Measurements from ENCODE around the gene RAP1GAP2. TPM values are rescaled to one million over a fixed set of nuclear protein-coding genes. Genes with fewer than 3 reads are reported as not detected.
A peak's percentile ranks its signal among the peaks of the same experiment; 100 is the strongest.

RAP1GAP2 gene
- polyA plus RNA-seq, 3 donors, result 1.5 to 48.4 (median 6.1) TPM

- intact Hi-C loops (cut with micrococcal nuclease), result no loop called here
- H3K4me1 Mint-ChIP-seq, result peaks cover 17% of the 10 kb centered on the region
Observed at GRCh38 chr17:2881295-2881694, 85.1 kb downstream of the RAP1GAP2 start.

GRCh38 chr17:2883544-2884213, 87.4 kb downstream of the RAP1GAP2 start:
- Histone ChIP-seq H3K4me3 (replicated peaks in 1 of 3; ENCODE audit: low read depth in 2 of 3, low read length in 3 of 3) (no peak overlapping the region), H3K4me2 (replicated peaks; ENCODE audit: extremely low read depth, low read length, poor library complexity, severe bottlenecking) (no peak overlapping the region), H3K27ac (ENCODE audit: low read depth in 1 of 2, low read length in 2 of 2) (no peak overlapping the region), H3K9me3 (replicated peaks in 1 of 2; ENCODE audit: control insufficient read depth in 1 of 2, insufficient read depth in 1 of 2, low read length in 2 of 2) (no peaks in the 10 kb centered on the region), H3K79me2 (ENCODE audit: insufficient read depth, low read length) (peaks cover 78% of the 10 kb centered on the region), H4K20me1 (ENCODE audit: insufficient read depth, low read length) (peaks cover 100% of the 10 kb centered on the region), H3K9ac (ENCODE audit: insufficient read depth, low read length, poor library complexity, severe bottlenecking) (no peak overlapping the region), H3K4me1 (ENCODE audit: control insufficient read depth in 1 of 2, insufficient read depth in 2 of 2, low read length in 2 of 2) (no peaks in the 10 kb centered on the region), H3K27me3 (ENCODE audit: control insufficient read depth in 2 of 2, insufficient read depth in 2 of 2, low read length in 2 of 2) (no peaks in the 10 kb centered on the region), H3K36me3 (replicated peaks in 1 of 2; ENCODE audit: control insufficient read depth in 1 of 2, insufficient read depth in 2 of 2, low read length in 2 of 2) (peaks cover 11 to 25% of the 10 kb centered on the region in 2 donors), H2AFZ (ENCODE audit: insufficient read depth, low read depth, low read length, poor library complexity, severe bottlenecking) (no peak overlapping the region)
- Mint-ChIP-seq H3K4me3 (no peak overlapping the region), H3K4me1 (peaks cover 21% of the 10 kb centered on the region), H3K27me3 (ENCODE audit: low read depth in 3 of 3) (peaks cover 0 to 3% (median 0%) of the 10 kb centered on the region in 3 donors), H3K9me3 (peaks cover 0 to 2% (median 0%) of the 10 kb centered on the region in 7 donors), H3K27ac (peak overlapping the region in 4 of 7 donors; percentile 16 to 61 (median 35)), H3K36me3 (peaks cover 10 to 61% of the 10 kb centered on the region in 2 donors)
- no peak for DNase-seq
- intact Hi-C loops (cut with micrococcal nuclease), result no loop called here
- WGBS (ENCODE audit: insufficient coverage), result 68% methylated on average over 6 of the region's 10 CpGs
- no peak for TF ChIP-seq CTCF (IDR thresholded peaks at IDR 0.05)

More at GRCh38 chr17:2881295-2881694, 85.1 kb downstream of the RAP1GAP2 start:
- no peak overlapping the region for H2AFZ ChIP-seq (ENCODE audit: insufficient read depth, low read depth, low read length, poor library complexity, severe bottlenecking)
- H3K4me1 ChIP-seq (ENCODE audit: control insufficient read depth in 1 of 2, insufficient read depth in 2 of 2, low read length in 2 of 2), result no peaks in the 10 kb centered on the region
- no peak overlapping the region for H3K27ac ChIP-seq (ENCODE audit: low read depth in 1 of 2, low read length in 2 of 2)
- no peaks in the 10 kb centered on the region for H3K27me3 ChIP-seq (ENCODE audit: control insufficient read depth in 2 of 2, insufficient read depth in 2 of 2, low read length in 2 of 2)
- H3K9me3 Mint-ChIP-seq, result peaks cover 0 to 2% (median 0%) of the 10 kb centered on the region in 7 donors
- no peak overlapping the region for H3K9ac ChIP-seq (ENCODE audit: insufficient read depth, low read length, poor library complexity, severe bottlenecking)
- no peak overlapping the region for H3K4me3 ChIP-seq (replicated peaks in 1 of 3; ENCODE audit: low read depth in 2 of 3, low read length in 3 of 3)
- H3K4me2 ChIP-seq (replicated peaks; ENCODE audit: extremely low read depth, low read length, poor library complexity, severe bottlenecking), result no peak overlapping the region
- H3K36me3 ChIP-seq (replicated peaks in 1 of 2; ENCODE audit: control insufficient read depth in 1 of 2, insufficient read depth in 2 of 2, low read length in 2 of 2), result peaks cover 17 to 28% of the 10 kb centered on the region in 2 donors
- peaks cover 24 to 59% of the 10 kb centered on the region in 2 donors for H3K36me3 Mint-ChIP-seq
- TF ChIP-seq CTCF (IDR thresholded peaks at IDR 0.05), result no peak
- no peaks in the 10 kb centered on the region for H3K9me3 ChIP-seq (replicated peaks in 1 of 2; ENCODE audit: control insufficient read depth in 1 of 2, insufficient read depth in 1 of 2, low read length in 2 of 2)
- no peak for DNase-seq
- H3K27me3 Mint-ChIP-seq (ENCODE audit: low read depth in 3 of 3), result peaks cover 0 to 3% (median 1%) of the 10 kb centered on the region in 3 donors
- H4K20me1 ChIP-seq (ENCODE audit: insufficient read depth, low read length), result peaks cover 100% of the 10 kb centered on the region
- peaks cover 87% of the 10 kb centered on the region for H3K79me2 ChIP-seq (ENCODE audit: insufficient read depth, low read length)
- no peak overlapping the region for H3K4me3 Mint-ChIP-seq
- H3K27ac Mint-ChIP-seq, result no peak overlapping the region
- WGBS (ENCODE audit: insufficient coverage), result no CpG with 5 or more reads among the region's 5 CpGs

Measured in CD14-positive monocyte (primary cell).